Upper lobe of left lung (tissue), 4 donors: Measurements from ENCODE around the gene EFR3B.
"Not testable (repeated sequence)": the region's sequence is repeated elsewhere in the genome, so short reads cannot be mapped to it uniquely, and the experiment has no call there.

ENCODE experiments used
- POLR2A ChIP-seq, 4 donors: fragments of 450-650 bp; IDR thresholded peaks; one replicate each; pipeline ENCODE4 v1.5.1; 2016 to 2017; ENCODE audit warnings: antibody characterized with exemption in 4 of 4, mild to moderate bottlenecking in 2 of 4
- POLR2AphosphoS5 ChIP-seq, 2 donors: sonication (generic); formaldehyde crosslinking; IDR thresholded peaks; one replicate each; pipeline ENCODE4 v1.5.1; 2017; ENCODE audit warnings: antibody characterized with exemption in 2 of 2

DNA sequence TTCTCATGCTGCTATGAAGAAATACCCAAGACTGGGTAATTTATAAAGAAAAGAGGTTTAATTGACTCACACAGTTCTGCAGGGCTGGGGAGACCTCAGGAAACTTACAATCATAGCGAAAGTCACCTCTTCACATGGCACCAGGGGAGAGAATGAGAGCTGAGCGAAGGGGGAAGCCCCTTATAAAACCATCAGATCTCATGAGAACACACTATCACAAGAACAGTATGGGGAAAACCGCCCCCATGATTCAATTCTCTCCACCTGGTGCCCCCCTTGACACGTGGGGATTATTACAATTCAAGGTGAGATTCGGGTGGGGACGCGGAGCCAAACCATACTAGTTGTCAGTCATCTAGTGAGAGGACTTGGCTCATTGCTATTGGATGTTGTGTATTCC is 60.5 kb downstream of the EFR3B start:
- not testable (repeated sequence) for TF ChIP-seq POLR2A, POLR2AphosphoS5 (IDR thresholded peaks at IDR 0.05)
